HEK293 (cell line): ENCODE measurements around the gene STAB1.

ENCODE experiments used
- CTCF ChIA-PET: fragments of 350-600 bp; formaldehyde crosslinking; extraction: SDS; loops from one replicate; lab custom pipeline; 2021; ENCODE audit warnings: antibody characterized with exemption; lab: Yijun Ruan, JAX
- POLR2A ChIA-PET: fragments of 300-600 bp; formaldehyde crosslinking; extraction: SDS; loops from one replicate; lab custom pipeline; 2020; ENCODE audit warnings: antibody characterized with exemption, inconsistent platforms; lab: Yijun Ruan, JAX
- H3K27ac ChIP-seq: fragments of 200-500 bp; sonication (Bioruptor generic); 2 replicates; pipeline ENCODE4 v1.5.1; 2014; ENCODE audit warnings: low read depth, low read length, control low read depth, inconsistent platforms; ENCODE audit errors: extremely low read depth
- H3K36me3 ChIP-seq, 2 experiments: fragments of 200-500 bp in 1 of 2; sonication (Bioruptor generic) in 1 of 2; 1 replicate in 1 of 2; 2 replicates in 1 of 2; pipeline ENCODE4 v1.5.1; 2014 to 2017; ENCODE audit warnings: inconsistent platforms in 2 of 2, low read length in 2 of 2; ENCODE audit not compliant: control insufficient read depth in 2 of 2, insufficient read depth in 1 of 2
- H3K4me1 ChIP-seq: fragments of 200-500 bp; sonication (Bioruptor generic); 2 replicates; pipeline ENCODE4 v1.5.1; 2014; ENCODE audit warnings: mild to moderate bottlenecking, low read length, inconsistent platforms; ENCODE audit not compliant: control insufficient read depth, insufficient read depth
- H3K4me3 ChIP-seq: 2 replicates; pipeline ENCODE4 v1.5.1; 2011; ENCODE audit warnings: low read depth, mild to moderate bottlenecking, control low read depth, low read length, moderate library complexity
- H3K9me3 ChIP-seq: fragments of 200-500 bp; sonication (Bioruptor generic); 2 replicates; pipeline ENCODE4 v1.5.1; 2014; ENCODE audit warnings: low read depth, low read length, inconsistent platforms; ENCODE audit not compliant: control insufficient read depth, insufficient read depth
- HOXD13 ChIP-seq: sonication (generic); formaldehyde crosslinking; IDR thresholded peaks from 2 replicates; pipeline ENCODE4 v1.8.0; 2022; ENCODE audit warnings: missing genetic modification reagents, borderline replicate concordance
- MYNN ChIP-seq: fragments of 450-650 bp; formaldehyde crosslinking; IDR thresholded peaks from 2 replicates; pipeline ENCODE4 v1.5.1; 2016; ENCODE audit warnings: missing biosample characterization, missing genetic modification characterization, borderline replicate concordance
- SETDB1 ChIP-seq: IDR thresholded peaks from one replicate; pipeline ENCODE4 v1.6.1; 2017; ENCODE audit warnings: mild to moderate bottlenecking, low read length, moderate library complexity, mixed read lengths; ENCODE audit not compliant: insufficient read length
- SP2 ChIP-seq: fragments of 450-650 bp; formaldehyde crosslinking; IDR thresholded peaks from 2 replicates; pipeline ENCODE4 v1.5.1; 2016; ENCODE audit warnings: missing biosample characterization, missing genetic modification characterization
- SP7 ChIP-seq: fragments of 450-650 bp; formaldehyde crosslinking; IDR thresholded peaks from 2 replicates; pipeline ENCODE4 v1.5.1; 2016; ENCODE audit warnings: missing biosample characterization, missing genetic modification characterization
- ZFHX2 ChIP-seq: fragments of 450-650 bp; formaldehyde crosslinking; conservative IDR thresholded peaks from 2 replicates; pipeline ENCODE4 v1.5.1; 2016; ENCODE audit warnings: missing biosample characterization, missing genetic modification characterization
- ZNF146 ChIP-seq: fragments of 450-650 bp; formaldehyde crosslinking; IDR thresholded peaks from 2 replicates; pipeline ENCODE4 v1.5.1; 2016; ENCODE audit warnings: missing biosample characterization, missing genetic modification characterization
- ZNF155 ChIP-seq: fragments of 450-650 bp; formaldehyde crosslinking; IDR thresholded peaks from 2 replicates; pipeline ENCODE4 v1.5.1; 2016; ENCODE audit warnings: missing biosample characterization, missing genetic modification characterization
- ZNF221 ChIP-seq: fragments of 450-650 bp; formaldehyde crosslinking; IDR thresholded peaks from 2 replicates; pipeline ENCODE4 v1.5.1; 2017; ENCODE audit warnings: missing biosample characterization, missing genetic modification characterization, borderline replicate concordance
- ZNF324 ChIP-seq: fragments of 450-650 bp; formaldehyde crosslinking; IDR thresholded peaks from 2 replicates; pipeline ENCODE4 v1.5.1; 2016; ENCODE audit warnings: missing biosample characterization, missing genetic modification characterization
- ZNF341 ChIP-seq: fragments of 450-650 bp; formaldehyde crosslinking; IDR thresholded peaks from 2 replicates; pipeline ENCODE4; 2016; ENCODE audit warnings: low read depth, missing biosample characterization, missing genetic modification characterization
- ZNF48 ChIP-seq: fragments of 450-650 bp; formaldehyde crosslinking; IDR thresholded peaks from 2 replicates; pipeline ENCODE4 v1.5.1; 2016; ENCODE audit warnings: missing biosample characterization, missing genetic modification characterization
- ZNF501 ChIP-seq: fragments of 450-650 bp; formaldehyde crosslinking; IDR thresholded peaks from 2 replicates; pipeline ENCODE4 v1.5.1; 2016; ENCODE audit warnings: missing biosample characterization, missing genetic modification characterization
- ZNF521 ChIP-seq: fragments of 450-650 bp; formaldehyde crosslinking; IDR thresholded peaks from 2 replicates; pipeline ENCODE4 v1.5.1; 2017; ENCODE audit warnings: missing biosample characterization, mild to moderate bottlenecking, missing genetic modification characterization
- ZNF548 ChIP-seq: fragments of 450-650 bp; formaldehyde crosslinking; IDR thresholded peaks from 2 replicates; pipeline ENCODE4 v1.5.1; 2016; ENCODE audit warnings: missing biosample characterization, missing genetic modification characterization
- ZNF561 ChIP-seq: fragments of 450-650 bp; IDR thresholded peaks from 2 replicates; pipeline ENCODE4 v1.5.1; 2018; ENCODE audit warnings: missing biosample characterization, missing genetic modification characterization, borderline replicate concordance
- ZNF624 ChIP-seq: fragments of 450-650 bp; formaldehyde crosslinking; IDR thresholded peaks from 2 replicates; pipeline ENCODE4 v1.5.1; 2017; ENCODE audit warnings: missing biosample characterization, missing genetic modification characterization
- ZSCAN23 ChIP-seq: fragments of 450-650 bp; formaldehyde crosslinking; IDR thresholded peaks from 2 replicates; pipeline ENCODE4 v1.5.1; 2016; ENCODE audit warnings: missing biosample characterization, missing genetic modification characterization
- TF ChIP-seq, protein P1 (sequence below): fragments of 450-650 bp; formaldehyde crosslinking; IDR thresholded peaks from 2 replicates; pipeline ENCODE4 v1.5.1; 2016; ENCODE audit warnings: missing biosample characterization, missing genetic modification characterization
- TF ChIP-seq, protein P2 (sequence below): fragments of 450-650 bp; formaldehyde crosslinking; IDR thresholded peaks from 2 replicates; pipeline ENCODE4 v1.5.1; 2017; ENCODE audit warnings: missing biosample characterization, missing genetic modification characterization
- TF ChIP-seq, protein P3 (sequence below): fragments of 450-650 bp; formaldehyde crosslinking; IDR thresholded peaks from 2 replicates; pipeline ENCODE4 v1.5.1; 2017; ENCODE audit warnings: missing biosample characterization, missing genetic modification characterization
- TF ChIP-seq, protein P4 (sequence below): fragments of 450-650 bp; formaldehyde crosslinking; IDR thresholded peaks from 2 replicates; pipeline ENCODE4 v1.5.1; 2016; ENCODE audit warnings: missing biosample characterization, missing genetic modification characterization, low read depth

Gene STAB1

DNA sequence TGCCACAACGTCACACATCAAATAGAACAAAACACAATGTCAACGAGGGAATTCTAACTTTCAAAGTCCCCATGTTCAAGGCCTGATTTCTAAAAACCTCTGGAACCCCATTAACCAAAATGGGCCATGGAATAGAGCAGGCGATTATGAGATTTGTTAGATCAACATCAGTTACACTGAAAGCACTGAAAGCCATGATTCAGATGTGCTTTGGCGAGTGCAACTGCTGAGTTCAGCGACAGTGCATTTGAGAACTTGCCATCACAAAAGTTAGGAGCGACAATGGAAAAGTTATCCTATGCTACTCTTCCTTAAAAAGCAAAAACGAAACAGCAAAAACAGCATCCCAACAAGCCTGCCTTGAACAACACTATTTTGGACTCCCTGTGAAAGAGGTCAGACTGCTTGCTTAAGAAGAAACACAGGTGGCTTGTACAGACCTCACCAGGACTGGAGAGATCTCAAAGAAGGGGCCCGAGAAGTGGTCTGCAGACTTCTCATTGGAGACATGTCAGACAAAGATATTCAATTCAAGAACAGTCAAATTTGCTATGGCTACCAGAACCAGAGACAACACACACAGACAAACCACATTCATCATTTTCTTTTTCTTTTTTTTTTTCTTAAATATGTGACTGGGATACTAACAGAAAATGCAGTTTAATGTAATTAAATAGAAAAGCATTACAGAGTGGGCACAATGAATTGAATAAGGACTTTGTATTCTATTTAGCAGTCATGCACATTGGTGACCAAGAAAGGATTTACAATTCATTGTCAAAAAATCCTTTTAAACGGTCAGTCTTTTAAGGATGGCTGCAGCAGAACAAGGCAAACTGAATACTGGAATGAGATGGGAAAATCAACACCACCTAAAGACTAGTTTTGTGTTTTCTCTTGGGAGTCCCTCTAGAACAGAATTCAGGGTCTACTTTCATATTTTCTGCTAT lies 62.1 kb downstream of the STAB1 start (continued):
- TF ChIP-seq ZNF48 (no peak), ZNF146 (tag by site-specific recombination) (no peak), MYNN (tag by site-specific recombination) (no peak), ZNF548 (tag by site-specific recombination) (no peak), ZNF155 (tag by site-specific recombination) (no peak), ZNF521 (no peak), ZNF624 (tag by site-specific recombination) (no peak)
- TF ChIP-seq, protein P1, sequence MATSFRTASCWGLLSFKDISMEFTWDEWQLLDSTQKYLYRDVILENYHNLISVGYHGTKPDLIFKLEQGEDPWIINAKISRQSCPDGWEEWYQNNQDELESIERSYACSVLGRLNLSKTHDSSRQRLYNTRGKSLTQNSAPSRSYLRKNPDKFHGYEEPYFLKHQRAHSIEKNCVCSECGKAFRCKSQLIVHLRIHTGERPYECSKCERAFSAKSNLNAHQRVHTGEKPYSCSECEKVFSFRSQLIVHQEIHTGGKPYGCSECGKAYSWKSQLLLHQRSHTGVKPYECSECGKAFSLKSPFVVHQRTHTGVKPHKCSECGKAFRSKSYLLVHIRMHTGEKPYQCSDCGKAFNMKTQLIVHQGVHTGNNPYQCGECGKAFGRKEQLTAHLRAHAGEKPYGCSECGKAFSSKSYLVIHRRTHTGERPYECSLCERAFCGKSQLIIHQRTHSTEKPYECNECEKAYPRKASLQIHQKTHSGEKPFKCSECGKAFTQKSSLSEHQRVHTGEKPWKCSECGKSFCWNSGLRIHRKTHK = no peak

DNA sequence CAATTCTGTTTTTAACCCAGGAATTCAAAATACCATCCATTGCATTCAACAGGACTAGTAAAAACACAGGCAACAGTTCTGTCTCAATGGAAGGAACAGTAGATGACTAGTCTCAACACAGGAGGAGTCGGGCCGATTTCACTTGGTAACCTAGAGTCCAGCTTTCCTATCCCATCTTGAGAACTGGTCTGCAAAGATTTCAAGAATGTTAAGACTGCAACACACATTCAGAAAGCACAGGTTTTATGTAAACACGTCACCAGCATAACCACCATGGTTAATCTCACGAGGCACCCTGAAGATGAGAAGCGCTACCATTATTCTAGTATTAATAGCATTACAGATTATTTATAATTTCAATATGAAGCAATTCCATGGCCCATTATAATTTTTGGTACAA lies 63.3 kb downstream of the STAB1 start:
- TF ChIP-seq ZFHX2 (tag by site-specific recombination) (no peak), ZNF221 (tag by site-specific recombination) (no peak), SETDB1 (no peak), HOXD13 (CRISPR knock-in tag) (no peak), SP7 (tag by site-specific recombination) (no peak), ZNF501 (tag by site-specific recombination) (no peak), ZNF324 (tag by site-specific recombination) (no peak), SP2 (tag by site-specific recombination) (no peak), ZNF341 (tag by site-specific recombination) (no peak), ZSCAN23 (tag by site-specific recombination) (no peak), ZNF561 (tag by site-specific recombination) (no peak)
- TF ChIP-seq, protein P2, sequence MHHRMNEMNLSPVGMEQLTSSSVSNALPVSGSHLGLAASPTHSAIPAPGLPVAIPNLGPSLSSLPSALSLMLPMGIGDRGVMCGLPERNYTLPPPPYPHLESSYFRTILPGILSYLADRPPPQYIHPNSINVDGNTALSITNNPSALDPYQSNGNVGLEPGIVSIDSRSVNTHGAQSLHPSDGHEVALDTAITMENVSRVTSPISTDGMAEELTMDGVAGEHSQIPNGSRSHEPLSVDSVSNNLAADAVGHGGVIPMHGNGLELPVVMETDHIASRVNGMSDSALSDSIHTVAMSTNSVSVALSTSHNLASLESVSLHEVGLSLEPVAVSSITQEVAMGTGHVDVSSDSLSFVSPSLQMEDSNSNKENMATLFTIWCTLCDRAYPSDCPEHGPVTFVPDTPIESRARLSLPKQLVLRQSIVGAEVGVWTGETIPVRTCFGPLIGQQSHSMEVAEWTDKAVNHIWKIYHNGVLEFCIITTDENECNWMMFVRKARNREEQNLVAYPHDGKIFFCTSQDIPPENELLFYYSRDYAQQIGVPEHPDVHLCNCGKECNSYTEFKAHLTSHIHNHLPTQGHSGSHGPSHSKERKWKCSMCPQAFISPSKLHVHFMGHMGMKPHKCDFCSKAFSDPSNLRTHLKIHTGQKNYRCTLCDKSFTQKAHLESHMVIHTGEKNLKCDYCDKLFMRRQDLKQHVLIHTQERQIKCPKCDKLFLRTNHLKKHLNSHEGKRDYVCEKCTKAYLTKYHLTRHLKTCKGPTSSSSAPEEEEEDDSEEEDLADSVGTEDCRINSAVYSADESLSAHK = no peak
- TF ChIP-seq, protein P3, sequence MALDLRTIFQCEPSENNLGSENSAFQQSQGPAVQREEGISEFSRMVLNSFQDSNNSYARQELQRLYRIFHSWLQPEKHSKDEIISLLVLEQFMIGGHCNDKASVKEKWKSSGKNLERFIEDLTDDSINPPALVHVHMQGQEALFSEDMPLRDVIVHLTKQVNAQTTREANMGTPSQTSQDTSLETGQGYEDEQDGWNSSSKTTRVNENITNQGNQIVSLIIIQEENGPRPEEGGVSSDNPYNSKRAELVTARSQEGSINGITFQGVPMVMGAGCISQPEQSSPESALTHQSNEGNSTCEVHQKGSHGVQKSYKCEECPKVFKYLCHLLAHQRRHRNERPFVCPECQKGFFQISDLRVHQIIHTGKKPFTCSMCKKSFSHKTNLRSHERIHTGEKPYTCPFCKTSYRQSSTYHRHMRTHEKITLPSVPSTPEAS (tag by site-specific recombination) = no peak
- TF ChIP-seq, protein P4, sequence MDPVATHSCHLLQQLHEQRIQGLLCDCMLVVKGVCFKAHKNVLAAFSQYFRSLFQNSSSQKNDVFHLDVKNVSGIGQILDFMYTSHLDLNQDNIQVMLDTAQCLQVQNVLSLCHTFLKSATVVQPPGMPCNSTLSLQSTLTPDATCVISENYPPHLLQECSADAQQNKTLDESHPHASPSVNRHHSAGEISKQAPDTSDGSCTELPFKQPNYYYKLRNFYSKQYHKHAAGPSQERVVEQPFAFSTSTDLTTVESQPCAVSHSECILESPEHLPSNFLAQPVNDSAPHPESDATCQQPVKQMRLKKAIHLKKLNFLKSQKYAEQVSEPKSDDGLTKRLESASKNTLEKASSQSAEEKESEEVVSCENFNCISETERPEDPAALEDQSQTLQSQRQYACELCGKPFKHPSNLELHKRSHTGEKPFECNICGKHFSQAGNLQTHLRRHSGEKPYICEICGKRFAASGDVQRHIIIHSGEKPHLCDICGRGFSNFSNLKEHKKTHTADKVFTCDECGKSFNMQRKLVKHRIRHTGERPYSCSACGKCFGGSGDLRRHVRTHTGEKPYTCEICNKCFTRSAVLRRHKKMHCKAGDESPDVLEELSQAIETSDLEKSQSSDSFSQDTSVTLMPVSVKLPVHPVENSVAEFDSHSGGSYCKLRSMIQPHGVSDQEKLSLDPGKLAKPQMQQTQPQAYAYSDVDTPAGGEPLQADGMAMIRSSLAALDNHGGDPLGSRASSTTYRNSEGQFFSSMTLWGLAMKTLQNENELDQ (tag by site-specific recombination) = no peak
- CTCF ChIA-PET = interaction anchor here (1.2 kb wide), 1 partner anchor 13 kb away, joined by 4 read pairs; no protein-coding TSS in a partner anchor

More for the DNA sequence above, 63.3 kb downstream of the STAB1 start:
- H3K36me3 ChIP-seq = peaks cover 4 to 85% of the 10 kb centered on the region in 2 experiments; a peak in 2 of 3 replicates
- H3K27ac ChIP-seq = no peak overlapping the region
- no peaks in the 10 kb centered on the region for H3K9me3 ChIP-seq
- POLR2A ChIA-PET = no interaction called here
- H3K4me3 ChIP-seq = no peak overlapping the region
- H3K4me1 ChIP-seq = no peaks in the 10 kb centered on the region
